ENCODE results near the gene ITGAV.

ITGAV gene

GRCh38 chr2:186610785-186611184 lies 20.9 kb downstream of the ITGAV start:
- ChIA-PET POLR2A (no interaction called here), CTCF (no interaction called here)

More at GRCh38 chr2:186610785-186611184, 20.9 kb downstream of the ITGAV start:
- Histone ChIP-seq H3K4me1 (ENCODE audit: control insufficient read depth, insufficient read depth, low read length) (no peaks in the 10 kb centered on the region), H3K9me3 (ENCODE audit: control insufficient read depth, insufficient read depth, low read depth, low read length) (no peaks in the 10 kb centered on the region), H3K36me3 (ENCODE audit: control insufficient read depth in 2 of 2, insufficient read depth in 1 of 2, low read length in 2 of 2) (peaks cover 0 to 6% of the 10 kb centered on the region in 2 experiments; a peak in 1 of 3 replicates), H3K4me3 (ENCODE audit: low read depth, low read length) (no peak overlapping the region), H3K27ac (ENCODE audit: extremely low read depth, low read depth, low read length) (no peak overlapping the region)
- TF ChIP-seq REPIN1 (tag by site-specific recombination; IDR thresholded peaks at IDR 0.05; ENCODE audit: low read depth) (no peak), ZBTB17 (tag by site-specific recombination; IDR thresholded peaks at IDR 0.05) (no peak), ZSCAN16 (tag by site-specific recombination; IDR thresholded peaks at IDR 0.05) (no peak), ZBTB44 (tag by site-specific recombination; IDR thresholded peaks at IDR 0.05) (no peak), ZNF518A (tag by site-specific recombination; conservative IDR thresholded peaks at IDR 0.05; ENCODE audit: low read depth) (no peak), ZNF211 (tag by site-specific recombination; IDR thresholded peaks at IDR 0.05; ENCODE audit: low read depth) (no peak), ZNF157 (tag by site-specific recombination; IDR thresholded peaks at IDR 0.05) (no peak), ZNF513 (tag by site-specific recombination; IDR thresholded peaks at IDR 0.05) (no peak), MYNN (tag by site-specific recombination; IDR thresholded peaks at IDR 0.05; ENCODE audit: borderline replicate concordance) (no peak), ZNF837 (tag by site-specific recombination; IDR thresholded peaks at IDR 0.05) (no peak), ZFP3 (tag by site-specific recombination; IDR thresholded peaks at IDR 0.05; ENCODE audit: low read depth) (no peak), ZNF701 (tag by site-specific recombination; IDR thresholded peaks at IDR 0.05) (no peak), EGR2 (tag by site-specific recombination; IDR thresholded peaks at IDR 0.05; ENCODE audit: low read depth) (no peak), ZNF114 (tag by site-specific recombination; IDR thresholded peaks at IDR 0.05) (no peak), ZNF777 (tag by site-specific recombination; IDR thresholded peaks at IDR 0.05; ENCODE audit: borderline replicate concordance) (no peak), RBAK (tag by site-specific recombination; IDR thresholded peaks at IDR 0.05) (no peak), ZNF560 (tag by site-specific recombination; IDR thresholded peaks at IDR 0.05; ENCODE audit: borderline replicate concordance) (no peak)
- TF ChIP-seq, protein P1, sequence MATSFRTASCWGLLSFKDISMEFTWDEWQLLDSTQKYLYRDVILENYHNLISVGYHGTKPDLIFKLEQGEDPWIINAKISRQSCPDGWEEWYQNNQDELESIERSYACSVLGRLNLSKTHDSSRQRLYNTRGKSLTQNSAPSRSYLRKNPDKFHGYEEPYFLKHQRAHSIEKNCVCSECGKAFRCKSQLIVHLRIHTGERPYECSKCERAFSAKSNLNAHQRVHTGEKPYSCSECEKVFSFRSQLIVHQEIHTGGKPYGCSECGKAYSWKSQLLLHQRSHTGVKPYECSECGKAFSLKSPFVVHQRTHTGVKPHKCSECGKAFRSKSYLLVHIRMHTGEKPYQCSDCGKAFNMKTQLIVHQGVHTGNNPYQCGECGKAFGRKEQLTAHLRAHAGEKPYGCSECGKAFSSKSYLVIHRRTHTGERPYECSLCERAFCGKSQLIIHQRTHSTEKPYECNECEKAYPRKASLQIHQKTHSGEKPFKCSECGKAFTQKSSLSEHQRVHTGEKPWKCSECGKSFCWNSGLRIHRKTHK (tag by site-specific recombination; IDR thresholded peaks at IDR 0.05) = no peak
- TF ChIP-seq, protein P2, sequence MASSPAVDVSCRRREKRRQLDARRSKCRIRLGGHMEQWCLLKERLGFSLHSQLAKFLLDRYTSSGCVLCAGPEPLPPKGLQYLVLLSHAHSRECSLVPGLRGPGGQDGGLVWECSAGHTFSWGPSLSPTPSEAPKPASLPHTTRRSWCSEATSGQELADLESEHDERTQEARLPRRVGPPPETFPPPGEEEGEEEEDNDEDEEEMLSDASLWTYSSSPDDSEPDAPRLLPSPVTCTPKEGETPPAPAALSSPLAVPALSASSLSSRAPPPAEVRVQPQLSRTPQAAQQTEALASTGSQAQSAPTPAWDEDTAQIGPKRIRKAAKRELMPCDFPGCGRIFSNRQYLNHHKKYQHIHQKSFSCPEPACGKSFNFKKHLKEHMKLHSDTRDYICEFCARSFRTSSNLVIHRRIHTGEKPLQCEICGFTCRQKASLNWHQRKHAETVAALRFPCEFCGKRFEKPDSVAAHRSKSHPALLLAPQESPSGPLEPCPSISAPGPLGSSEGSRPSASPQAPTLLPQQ (tag by site-specific recombination; IDR thresholded peaks at IDR 0.05) = no peak

Data from HEK293 (cell line).